Sigmoid colon (tissue), 4 donors: ENCODE results near the gene ITPR1.

Experiments used
- CTCF ChIP-seq, 4 experiments: fragments of 450-650 bp in 3 of 4; fragments of 200-600 bp in 1 of 4; IDR thresholded peaks; one replicate each; pipeline ENCODE4 v1.5.1; 2016 to 2019; ENCODE audit warnings: antibody characterized with exemption in 4 of 4, mild to moderate bottlenecking in 3 of 4, moderate library complexity in 2 of 4
- EP300 ChIP-seq, 4 donors: sonication (generic); formaldehyde crosslinking; IDR thresholded peaks; one replicate each; pipeline ENCODE4 v1.6.1; 2017; ENCODE audit warnings: antibody characterized with exemption in 4 of 4
- POLR2A ChIP-seq, 2 donors: fragments of 450-650 bp; IDR thresholded peaks; one replicate each; pipeline ENCODE4 v1.6.1; 2016; ENCODE audit warnings: antibody characterized with exemption in 2 of 2, mild to moderate bottlenecking in 2 of 2, moderate library complexity in 2 of 2
- POLR2AphosphoS5 ChIP-seq, 4 donors: sonication (generic); formaldehyde crosslinking; IDR thresholded peaks; one replicate each; pipeline ENCODE4 v1.6.1; 2017; ENCODE audit warnings: antibody characterized with exemption in 4 of 4

- no peak for TF ChIP-seq CTCF (IDR thresholded peaks at IDR 0.05)
- no peak for TF ChIP-seq POLR2A (IDR thresholded peaks at IDR 0.05)
- TF ChIP-seq POLR2AphosphoS5 (IDR thresholded peaks at IDR 0.05) = no peak
- no peak for TF ChIP-seq EP300 (IDR thresholded peaks at IDR 0.05)
Observed at GRCh38 chr3:4763604-4764247, 270.6 kb downstream of the ITPR1 start.
